GM20000 (cell line): ENCODE measurements around the gene ASTN2.

Experiments used
- DNase-seq: peaks from one replicate; pipeline ENCODE4 v3.0.0; 2012; ENCODE audit warnings: low spot score
- CTCF ChIP-seq: IDR thresholded peaks from 2 replicates; pipeline ENCODE4 v1.5.1; 2012; ENCODE audit warnings: mild to moderate bottlenecking, control low read depth; ENCODE audit errors: extremely low read depth, missing control alignments

Gene ASTN2

DNA sequence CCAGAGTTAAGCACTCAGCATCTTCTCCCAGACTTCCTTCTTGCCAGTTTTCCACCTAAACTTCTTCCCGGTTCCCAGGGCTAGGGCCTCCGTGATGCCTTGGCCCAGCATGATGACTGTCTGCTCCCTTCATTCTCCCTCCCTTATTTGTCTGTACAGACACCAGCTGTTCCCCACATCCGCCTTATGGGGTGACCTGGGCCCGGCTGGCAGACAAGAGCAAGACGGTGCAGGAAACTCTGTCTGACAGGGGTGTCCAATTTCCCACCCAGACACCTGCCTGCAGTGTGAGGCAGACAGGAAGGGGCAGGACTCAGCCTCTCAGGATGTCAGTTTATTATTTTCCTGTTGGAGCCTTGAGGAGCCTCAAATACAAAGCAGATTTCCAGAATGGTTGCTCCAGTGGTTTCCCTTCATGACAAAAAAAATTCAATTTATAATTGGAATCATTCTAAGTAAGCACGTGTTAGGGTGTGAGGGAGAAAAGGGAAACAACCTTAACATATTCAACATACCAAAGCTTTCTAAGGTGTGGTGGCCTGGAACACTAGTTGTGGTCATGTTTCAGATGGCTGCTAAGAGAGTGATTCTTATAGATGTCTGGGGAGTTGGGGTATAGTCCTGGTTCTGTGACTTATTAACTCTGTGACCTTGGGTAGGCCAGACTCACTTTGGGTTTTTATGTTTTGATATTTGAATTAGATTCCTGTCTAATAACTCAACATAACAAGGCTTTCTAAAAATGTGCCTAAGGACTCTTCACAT is 1026.7 kb downstream of the ASTN2 start:
- no peak for TF ChIP-seq CTCF
- no peak for DNase-seq

GRCh38 chr9:116383936-116384335 is 1030.9 kb downstream of the ASTN2 start:
- no peak for TF ChIP-seq CTCF
- no peak for DNase-seq

DNA sequence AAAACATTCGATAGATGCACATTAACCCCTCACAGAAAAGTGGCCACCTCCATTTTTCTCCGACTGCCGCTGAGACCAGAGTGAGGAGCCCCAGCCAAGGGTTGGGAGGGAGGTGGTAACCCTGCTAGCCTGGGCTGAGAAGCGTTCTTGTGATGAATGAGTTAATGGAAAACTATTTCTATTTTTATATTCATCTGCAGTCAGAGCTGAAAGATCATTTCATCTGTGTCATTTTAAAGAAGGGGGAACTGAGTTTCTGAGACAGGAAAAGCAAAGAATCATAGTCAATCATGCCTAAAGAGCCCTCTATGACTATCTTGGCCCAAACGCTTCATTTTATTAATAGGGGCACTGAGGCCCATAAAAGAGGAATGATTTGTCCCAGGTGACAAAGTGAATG is 1031.7 kb downstream of the ASTN2 start:
- peak; percentile 20 for DNase-seq
- no peak for TF ChIP-seq CTCF

DNA sequence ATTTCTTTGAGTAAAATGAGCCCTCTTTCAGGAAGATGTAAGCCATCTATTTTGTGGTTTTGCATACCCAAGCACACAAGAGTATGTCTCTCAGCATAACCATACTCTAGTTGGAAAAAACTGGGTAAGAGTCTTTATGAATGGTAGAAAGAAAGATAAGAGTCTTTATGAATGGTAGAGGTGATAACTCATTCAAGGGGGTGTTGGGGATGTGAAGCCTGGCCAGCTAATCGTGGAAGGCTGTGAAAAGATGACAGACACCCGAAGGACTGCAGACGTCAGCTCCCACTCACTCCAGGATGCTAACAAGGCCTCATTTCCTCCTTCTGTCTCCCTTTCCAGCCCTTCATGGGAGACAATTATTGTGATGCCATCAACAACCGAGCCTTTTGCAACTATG is 1032.8 kb downstream of the ASTN2 start:
- DNase-seq: no peak
- no peak for TF ChIP-seq CTCF

- DNase-seq: no peak
- no peak for TF ChIP-seq CTCF
Measured at GRCh38 chr9:116381350-116381749, 1033.5 kb downstream of the ASTN2 start.

DNA sequence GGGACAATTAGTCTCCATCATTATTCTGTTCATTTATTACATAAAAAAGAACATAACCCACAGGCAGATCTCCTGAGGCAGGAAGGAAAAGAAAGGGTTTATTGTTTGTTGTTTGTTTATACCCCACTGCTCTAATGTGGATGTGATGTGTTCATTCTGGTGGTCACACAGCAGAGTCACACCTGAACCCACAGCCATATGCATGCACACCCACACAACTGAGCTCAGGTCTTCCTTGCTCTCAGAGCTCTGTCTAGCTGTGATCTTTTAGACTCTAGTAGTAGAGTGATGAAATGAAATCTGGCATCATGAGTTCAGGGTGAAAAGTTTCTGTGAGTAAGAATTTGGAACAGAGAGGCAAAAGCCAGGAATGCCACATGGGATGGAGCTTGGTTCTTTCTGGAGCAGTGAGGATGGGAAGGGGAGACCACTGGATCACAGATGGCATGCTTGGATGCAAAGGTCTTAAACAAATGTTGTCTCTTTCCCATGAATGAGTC is 1034.3 kb downstream of the ASTN2 start:
- no peak for DNase-seq
- TF ChIP-seq CTCF: no peak

GRCh38 chr9:116379821-116380220 is 1035.0 kb downstream of the ASTN2 start:
- TF ChIP-seq CTCF: no peak
- DNase-seq: no peak
